K562 (cell line): ENCODE data around the gene DHX36. TPM values are rescaled to one million over a fixed set of nuclear protein-coding genes. Genes with fewer than 3 reads are reported as not detected.

ENCODE experiments used
- BRF1 ChIP-seq: IDR thresholded peaks from 3 replicates; pipeline ENCODE4 v1.6.1; 2011; ENCODE audit warnings: borderline replicate concordance, mild to moderate bottlenecking; ENCODE audit not compliant: insufficient read length; ENCODE audit errors: extremely low read depth
- GABPB2 ChIP-seq: fragments of 250-450 bp; sonication (Bioruptor Pico); conservative IDR thresholded peaks from 2 replicates; pipeline ENCODE4 v1.5.1; 2021; ENCODE audit warnings: mild to moderate bottlenecking
- KDM5B ChIP-seq: fragments of 200-600 bp; sonication (generic); IDR thresholded peaks from 2 replicates; pipeline ENCODE4 v1.6.1; 2012; ENCODE audit warnings: low read depth, mild to moderate bottlenecking, moderate library complexity, low read length, control low read depth, inconsistent platforms; ENCODE audit not compliant: insufficient replicate concordance
- KLF1 ChIP-seq: fragments of 450-650 bp; IDR thresholded peaks from 2 replicates; pipeline ENCODE4 v1.6.1; 2016; ENCODE audit warnings: missing genetic modification characterization, missing compliant biosample characterization
- MAFF ChIP-seq: IDR thresholded peaks from 2 replicates; pipeline ENCODE4 v1.6.1; 2012; ENCODE audit warnings: low read length, improper control_type of control experiment
- MTA3 ChIP-seq: fragments of 450-650 bp; formaldehyde crosslinking; IDR thresholded peaks from 2 replicates; pipeline ENCODE4 v1.6.1; 2017; ENCODE audit warnings: mild to moderate bottlenecking, borderline replicate concordance
- NBN ChIP-seq: fragments of 450-650 bp; IDR thresholded peaks from 2 replicates; pipeline ENCODE4 v1.6.1; 2016; ENCODE audit warnings: low read depth, mild to moderate bottlenecking
- PCBP2 ChIP-seq: fragments of 200-400 bp; formaldehyde crosslinking; IDR thresholded peaks from 2 replicates; pipeline ENCODE4 v1.6.1; 2018; ENCODE audit warnings: low read length, low read depth, mild to moderate bottlenecking, moderate library complexity; ENCODE audit not compliant: poor library complexity, severe bottlenecking
- PHB2 ChIP-seq: fragments of 450-650 bp; IDR thresholded peaks from 2 replicates; pipeline ENCODE4 v1.6.1; 2017; ENCODE audit warnings: low read depth
- PTRF ChIP-seq: fragments of 450-650 bp; IDR thresholded peaks from 2 replicates; pipeline ENCODE4 v1.6.1; 2016; ENCODE audit warnings: mild to moderate bottlenecking, missing genetic modification characterization, missing compliant biosample characterization
- PURB ChIP-seq: sonication (generic); formaldehyde crosslinking; IDR thresholded peaks from 2 replicates; pipeline ENCODE4 v1.9.0; 2021; ENCODE audit warnings: low read depth, mild to moderate bottlenecking, missing genetic modification reagents
- RNF2 ChIP-seq: sonication (generic); IDR thresholded peaks from 2 replicates; pipeline ENCODE4 v1.6.1; 2016
- SMARCB1 ChIP-seq: IDR thresholded peaks from 2 replicates; pipeline ENCODE4 v1.6.1; 2011; ENCODE audit warnings: improper control_type of control experiment, low read depth; ENCODE audit not compliant: insufficient read length
- ZC3H4 ChIP-seq: sonication (generic); formaldehyde crosslinking; IDR thresholded peaks from 2 replicates; pipeline ENCODE4 v1.9.0; 2021; ENCODE audit warnings: missing genetic modification reagents, borderline replicate concordance
- ZFP36 ChIP-seq: fragments of 150-350 bp; IDR thresholded peaks from 2 replicates; pipeline ENCODE4 v1.6.1; 2018; ENCODE audit warnings: low read length, low read depth; ENCODE audit not compliant: partially characterized antibody
- ZKSCAN3 ChIP-seq: fragments of 250-450 bp; sonication (Bioruptor Pico); IDR thresholded peaks from 2 replicates; pipeline ENCODE4 v1.4.0; 2020
- ZNF146 ChIP-seq: IDR thresholded peaks from one replicate; pipeline ENCODE4 v1.6.1; 2018; ENCODE audit warnings: missing compliant biosample characterization; ENCODE audit not compliant: unreplicated experiment
- ZNF395 ChIP-seq: fragments of 200-800 bp; sonication (Bioruptor generic); IDR thresholded peaks from 2 replicates; pipeline ENCODE4 v1.6.1; 2017; ENCODE audit warnings: missing genetic modification characterization, missing compliant biosample characterization
- ZNF584 ChIP-seq: fragments of 200-800 bp; sonication (Bioruptor generic); IDR thresholded peaks from 2 replicates; pipeline ENCODE4 v1.6.1; 2016; ENCODE audit warnings: low read depth, mild to moderate bottlenecking, missing genetic modification characterization, missing compliant biosample characterization
- ZNF766 ChIP-seq: fragments of 200-800 bp; sonication (Bioruptor generic); conservative IDR thresholded peaks from 2 replicates; pipeline ENCODE4 v1.6.1; 2016; ENCODE audit warnings: missing genetic modification characterization, missing compliant biosample characterization
- polyA plus RNA-seq, 8 experiments: library from polyadenylated mRNA; depleted of rRNA in 4 of 8; stranded (reverse) in 5 of 8; unstranded in 3 of 8; fragments of >200 nt; fragmentation: Nextera tagmentation in 2 of 8; fragmentation: Illumina TruSeq in 1 of 8; extraction: Ambion mirVana in 2 of 8; extraction: Trizol in 1 of 8; gene quantifications; 2 replicates each; pipeline versions ENCODE4 v1.2.1 to v1.2.3, GENCODE V29; 2011 to 2014; ENCODE audit warnings: inconsistent platforms in 1 of 8, missing spikeins in 1 of 8
- total RNA-seq, 7 experiments: library from RNA; depleted of rRNA in 6 of 7; stranded (reverse); fragments of >200 nt in 6 of 7; fragmentation: Illumina TruSeq in 2 of 7; extraction: Trizol in 2 of 7; gene quantifications; 2 replicates each; pipeline versions ENCODE4 v1.2.1 to v1.2.3, GENCODE V29; 2011 to 2021; ENCODE audit warnings: low replicate concordance in 1 of 7
- TF ChIP-seq, protein P1 (sequence below): sonication (generic); formaldehyde crosslinking; IDR thresholded peaks from 2 replicates; pipeline ENCODE4 v1.9.0; 2022; ENCODE audit warnings: mild to moderate bottlenecking, missing genetic modification reagents
- TF ChIP-seq, protein P2 (sequence below): fragments of 250-450 bp; sonication (Bioruptor Pico); IDR thresholded peaks from 2 replicates; pipeline ENCODE4 v1.8.0; 2022; ENCODE audit warnings: inconsistent platforms
- TF ChIP-seq, protein P3 (sequence below): fragments of 250-450 bp; sonication (Bioruptor Pico); IDR thresholded peaks from 2 replicates; pipeline ENCODE4 v1.9.0; 2021; ENCODE audit warnings: mild to moderate bottlenecking
- TF ChIP-seq, protein P4 (sequence below): fragments of 450-650 bp; conservative IDR thresholded peaks from 2 replicates; pipeline ENCODE4 v1.6.1; 2016; ENCODE audit warnings: missing genetic modification characterization, low read depth, mild to moderate bottlenecking, control low read depth, missing compliant biosample characterization

DHX36 gene
- total and polyA plus RNA-seq, 9 of the 15 experiments (the other 6 are each of a cell fraction or from before 2014, with no cell fraction given) = 44.3 to 98.7 (median 57.0) TPM

GRCh38 chr3:154323891-154324738 is at the start of gene DHX36 (continued):
- TF ChIP-seq, protein P1, sequence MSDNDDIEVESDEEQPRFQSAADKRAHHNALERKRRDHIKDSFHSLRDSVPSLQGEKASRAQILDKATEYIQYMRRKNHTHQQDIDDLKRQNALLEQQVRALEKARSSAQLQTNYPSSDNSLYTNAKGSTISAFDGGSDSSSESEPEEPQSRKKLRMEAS (CRISPR knock-in tag) = peak; percentile 35; the same call in 1 of the 2 replicates
- TF ChIP-seq ZC3H4 (CRISPR knock-in tag) (no peak), PHB2 (no peak), SMARCB1 (no peak), ZFP36 (no peak), ZKSCAN3 (CRISPR knock-in tag) (no peak), PTRF (tag) (no peak), MTA3 (peak; percentile 96), MAFF (no peak), ZNF766 (CRISPR knock-in tag) (no peak), KLF1 (no peak), ZNF146 (CRISPR knock-in tag) (no peak), KDM5B (peak; percentile 90), RNF2 (no peak), ZNF395 (CRISPR knock-in tag) (peak; percentile 79), PURB (CRISPR knock-in tag) (no peak), BRF1 (no peak), NBN (peak; percentile 95), PCBP2 (no peak), ZNF584 (no peak), GABPB2 (CRISPR knock-in tag) (no peak)
- TF ChIP-seq, protein P2, sequence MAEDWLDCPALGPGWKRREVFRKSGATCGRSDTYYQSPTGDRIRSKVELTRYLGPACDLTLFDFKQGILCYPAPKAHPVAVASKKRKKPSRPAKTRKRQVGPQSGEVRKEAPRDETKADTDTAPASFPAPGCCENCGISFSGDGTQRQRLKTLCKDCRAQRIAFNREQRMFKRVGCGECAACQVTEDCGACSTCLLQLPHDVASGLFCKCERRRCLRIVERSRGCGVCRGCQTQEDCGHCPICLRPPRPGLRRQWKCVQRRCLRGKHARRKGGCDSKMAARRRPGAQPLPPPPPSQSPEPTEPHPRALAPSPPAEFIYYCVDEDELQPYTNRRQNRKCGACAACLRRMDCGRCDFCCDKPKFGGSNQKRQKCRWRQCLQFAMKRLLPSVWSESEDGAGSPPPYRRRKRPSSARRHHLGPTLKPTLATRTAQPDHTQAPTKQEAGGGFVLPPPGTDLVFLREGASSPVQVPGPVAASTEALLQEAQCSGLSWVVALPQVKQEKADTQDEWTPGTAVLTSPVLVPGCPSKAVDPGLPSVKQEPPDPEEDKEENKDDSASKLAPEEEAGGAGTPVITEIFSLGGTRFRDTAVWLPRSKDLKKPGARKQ (CRISPR knock-in tag) = no peak
- TF ChIP-seq, protein P3, sequence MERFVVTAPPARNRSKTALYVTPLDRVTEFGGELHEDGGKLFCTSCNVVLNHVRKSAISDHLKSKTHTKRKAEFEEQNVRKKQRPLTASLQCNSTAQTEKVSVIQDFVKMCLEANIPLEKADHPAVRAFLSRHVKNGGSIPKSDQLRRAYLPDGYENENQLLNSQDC = no peak
- TF ChIP-seq, protein P4, sequence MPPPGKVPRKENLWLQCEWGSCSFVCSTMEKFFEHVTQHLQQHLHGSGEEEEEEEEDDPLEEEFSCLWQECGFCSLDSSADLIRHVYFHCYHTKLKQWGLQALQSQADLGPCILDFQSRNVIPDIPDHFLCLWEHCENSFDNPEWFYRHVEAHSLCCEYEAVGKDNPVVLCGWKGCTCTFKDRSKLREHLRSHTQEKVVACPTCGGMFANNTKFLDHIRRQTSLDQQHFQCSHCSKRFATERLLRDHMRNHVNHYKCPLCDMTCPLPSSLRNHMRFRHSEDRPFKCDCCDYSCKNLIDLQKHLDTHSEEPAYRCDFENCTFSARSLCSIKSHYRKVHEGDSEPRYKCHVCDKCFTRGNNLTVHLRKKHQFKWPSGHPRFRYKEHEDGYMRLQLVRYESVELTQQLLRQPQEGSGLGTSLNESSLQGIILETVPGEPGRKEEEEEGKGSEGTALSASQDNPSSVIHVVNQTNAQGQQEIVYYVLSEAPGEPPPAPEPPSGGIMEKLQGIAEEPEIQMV (tag) = no peak
